H1 (cell line): ENCODE results near the gene UQCRC2. TPM values are rescaled to one million over a fixed set of nuclear protein-coding genes. Genes with fewer than 3 reads are reported as not detected.

Experiments used
- CTCF ChIA-PET: fragments of 300-600 bp; sonication (Branson Sonifier 250); formaldehyde crosslinking; loops from one replicate; lab custom pipeline; 2021; ENCODE audit not compliant: partially characterized antibody; lab: Charles Lee
- POLR2A ChIA-PET: fragments of 300-600 bp; sonication (Branson Sonifier 250); formaldehyde crosslinking; loops from one replicate; lab custom pipeline; 2021; ENCODE audit warnings: inconsistent platforms; ENCODE audit not compliant: partially characterized antibody; lab: Charles Lee
- DNase-seq, 2 experiments: peaks; one replicate each; pipeline versions ENCODE4 v3.0.0 to v3.0.0-alpha.2; 2010 to 2022; ENCODE audit warnings: low spot score in 2 of 2, low read depth in 1 of 2, mixed read lengths in 1 of 2
- FAIRE-seq: peaks from 2 replicates; lab custom pipeline; 2011; peaks lifted over from hg19 to GRCh38; lab: Jason Lieb, UNC
- H2AFZ ChIP-seq: 2 replicates; pipeline ENCODE4 v1.8.1; 2012; ENCODE audit warnings: low read length, inconsistent platforms
- H2AK5ac ChIP-seq: 2 replicates; pipeline ENCODE4 v1.6.1; 2013; ENCODE audit warnings: low read depth, low read length
- H2BK120ac ChIP-seq: replicated peaks from 2 replicates; pipeline ENCODE3; 2013; ENCODE audit warnings: low read depth, low read length, inconsistent platforms
- H2BK12ac ChIP-seq: 2 replicates; pipeline ENCODE4 v1.6.1; 2013; ENCODE audit warnings: low read depth, low read length
- H2BK15ac ChIP-seq: 2 replicates; pipeline ENCODE4 v1.6.1; 2013; ENCODE audit warnings: low read length
- H2BK20ac ChIP-seq: 2 replicates; pipeline ENCODE4 v1.6.1; 2013; ENCODE audit warnings: low read length
- H2BK5ac ChIP-seq: 2 replicates; pipeline ENCODE4 v1.6.1; 2013; ENCODE audit warnings: low read depth, low read length
- H3K14ac ChIP-seq: 2 replicates; pipeline ENCODE4 v1.6.1; 2013; ENCODE audit warnings: inconsistent platforms; ENCODE audit not compliant: insufficient read length
- H3K18ac ChIP-seq: 2 replicates; pipeline ENCODE4 v1.6.1; 2013; ENCODE audit warnings: low read length; ENCODE audit errors: extremely low read depth
- H3K23ac ChIP-seq: 2 replicates; pipeline ENCODE4 v1.6.1; 2013; ENCODE audit warnings: inconsistent platforms; ENCODE audit not compliant: insufficient read length
- H3K23me2 ChIP-seq: 2 replicates; pipeline ENCODE4 v1.6.1; 2013; ENCODE audit warnings: low read depth, low read length
- H3K27ac ChIP-seq: 2 replicates; pipeline ENCODE4 v1.6.1; 2011; ENCODE audit warnings: low read depth, low read length, inconsistent platforms
- H3K27me3 ChIP-seq, 4 experiments: replicated peaks in 1 of 4; 1 replicate in 1 of 4; 2 replicates in 3 of 4; pipeline versions ENCODE4 v1.6.1 to v1.8.1; 2011 to 2013; ENCODE audit warnings: low read length in 3 of 4, mild to moderate bottlenecking in 3 of 4, inconsistent platforms in 2 of 4, mixed read lengths in 2 of 4, moderate library complexity in 1 of 4; ENCODE audit not compliant: control insufficient read depth in 3 of 4, insufficient read depth in 3 of 4; ENCODE audit errors: extremely low read depth in 1 of 4
- H3K36me3 ChIP-seq, 4 experiments: 2 replicates each; pipeline versions ENCODE4 v1.6.1 to v1.8.1; 2011 to 2013; ENCODE audit warnings: mild to moderate bottlenecking in 4 of 4, low read length in 3 of 4, moderate library complexity in 2 of 4, control low read depth in 1 of 4, inconsistent platforms in 1 of 4; ENCODE audit not compliant: insufficient read depth in 4 of 4, control insufficient read depth in 2 of 4
- H3K4ac ChIP-seq: replicated peaks from 2 replicates; pipeline ENCODE3; 2013; ENCODE audit warnings: low read length, low read depth, mixed read lengths, inconsistent platforms; ENCODE audit not compliant: insufficient read length
- H3K4me1 ChIP-seq, 4 experiments: replicated peaks in 1 of 4; 1 replicate in 1 of 4; 2 replicates in 3 of 4; pipeline versions ENCODE4 v1.6.1 to v1.8.1; 2011 to 2013; ENCODE audit warnings: low read length in 3 of 4, inconsistent platforms in 2 of 4, mixed read lengths in 1 of 4; ENCODE audit not compliant: insufficient read depth in 4 of 4, control insufficient read depth in 3 of 4
- H3K4me2 ChIP-seq, 2 experiments: 2 replicates each; pipeline versions ENCODE4 v1.6.1 to v1.8.1; 2011 to 2013; ENCODE audit warnings: low read depth in 2 of 2, low read length in 2 of 2, control low read depth in 1 of 2, inconsistent platforms in 1 of 2, mild to moderate bottlenecking in 1 of 2; ENCODE audit not compliant: insufficient read depth in 1 of 2
- H3K4me3 ChIP-seq, 4 experiments: fragments of 200-600, 300-600 bp in 1 of 4; sonication (generic), shearing (Covaris generic), sonication (Bioruptor Twin) in 1 of 4; 2 replicates each; pipeline versions ENCODE4 v1.5.1 to v1.8.1; 2011 to 2016; ENCODE audit warnings: low read length in 4 of 4, low read depth in 3 of 4, control low read depth in 2 of 4, inconsistent platforms in 2 of 4, mild to moderate bottlenecking in 2 of 4, mixed read lengths in 1 of 4, moderate library complexity in 1 of 4; ENCODE audit not compliant: insufficient read depth in 2 of 4; ENCODE audit errors: extremely low read depth in 1 of 4
- H3K56ac ChIP-seq: replicated peaks from 2 replicates; pipeline ENCODE3; 2013; ENCODE audit warnings: low read depth, mild to moderate bottlenecking, mixed read lengths, low read length, inconsistent platforms; ENCODE audit not compliant: insufficient read length
- H3K79me1 ChIP-seq: 2 replicates; pipeline ENCODE4 v1.6.1; 2013; ENCODE audit warnings: low read depth, low read length, control low read depth
- H3K79me2 ChIP-seq, 2 experiments: 2 replicates each; pipeline versions ENCODE4 v1.6.1 to v1.8.1; 2012 to 2013; ENCODE audit warnings: low read length in 2 of 2, mild to moderate bottlenecking in 2 of 2, inconsistent platforms in 1 of 2; ENCODE audit not compliant: insufficient read depth in 2 of 2, control insufficient read depth in 1 of 2
- H3K9ac ChIP-seq, 4 experiments: replicated peaks in 1 of 4; 1 replicate in 1 of 4; 2 replicates in 3 of 4; pipeline versions ENCODE4 v1.6.1 to v1.8.1; 2011 to 2013; ENCODE audit warnings: low read depth in 3 of 4, low read length in 3 of 4, control low read depth in 2 of 4, mild to moderate bottlenecking in 2 of 4, moderate library complexity in 2 of 4, inconsistent platforms in 1 of 4; ENCODE audit errors: extremely low read depth in 1 of 4
- H3K9me3 ChIP-seq, 2 experiments: 2 replicates each; pipeline versions ENCODE4 v1.6.1 to v1.8.1; 2012 to 2013; ENCODE audit warnings: mild to moderate bottlenecking in 2 of 2, moderate library complexity in 2 of 2, control low read depth in 1 of 2, inconsistent platforms in 1 of 2, low read depth in 1 of 2, low read length in 1 of 2, mixed read lengths in 1 of 2; ENCODE audit not compliant: insufficient read depth in 2 of 2
- H4K20me1 ChIP-seq, 2 experiments: replicated peaks in 1 of 2; 2 replicates each; pipeline versions ENCODE3 to v1.8.1; 2011 to 2013; ENCODE audit warnings: inconsistent platforms in 2 of 2, low read length in 2 of 2, mild to moderate bottlenecking in 1 of 2; ENCODE audit not compliant: insufficient read depth in 2 of 2, control insufficient read depth in 1 of 2
- H4K5ac ChIP-seq: 2 replicates; pipeline ENCODE4 v1.6.1; 2013; ENCODE audit warnings: low read length, low read depth, mixed read lengths, inconsistent platforms; ENCODE audit not compliant: insufficient read length
- H4K8ac ChIP-seq: 2 replicates; pipeline ENCODE4 v1.8.0; 2013; ENCODE audit warnings: mild to moderate bottlenecking, moderate library complexity, low read length, inconsistent platforms; ENCODE audit not compliant: insufficient read depth; ENCODE audit errors: extremely low read depth
- H4K91ac ChIP-seq: replicated peaks from 2 replicates; pipeline ENCODE3; 2013; ENCODE audit warnings: low read length, mixed read lengths, inconsistent platforms; ENCODE audit not compliant: insufficient read length
- GABPA ChIP-seq: IDR thresholded peaks from 2 replicates; pipeline ENCODE4 v1.6.1; 2011; ENCODE audit warnings: mild to moderate bottlenecking, low read length, moderate library complexity, borderline replicate concordance; ENCODE audit not compliant: insufficient read depth
- WGBS, 2 experiments: shearing (Covaris generic) in 1 of 2; methylation state at CpG; one replicate each; pipeline versions ENCODE4 v1.1.6 to v1.1.7; 2013 to 2015; ENCODE audit warnings: low lambda C conversion rate in 2 of 2, mixed read lengths in 2 of 2, inconsistent platforms in 1 of 2, low coverage in 1 of 2, missing lambda C conversion rate in 1 of 2; ENCODE audit not compliant: insufficient replicate concordance in 2 of 2, insufficient coverage in 1 of 2, insufficient read length in 1 of 2; ENCODE audit errors: extremely low coverage in 1 of 2, missing lambda C conversion rate in 1 of 2; 5-methylcytosine and 5-hydroxymethylcytosine counted together
- polyA plus RNA-seq, 7 experiments: library from polyadenylated mRNA; depleted of rRNA in 3 of 7; stranded (reverse) in 5 of 7; unstranded in 2 of 7; fragments of >200 nt in 5 of 7; fragments of 200-250 nt in 2 of 7; gene quantifications; 1 replicate in 5 of 7; 2 replicates in 1 of 7; 4 replicates in 1 of 7; pipeline versions ENCODE4 v1.2.1 to v1.2.3, GENCODE V29; 2011 to 2013; ENCODE audit warnings: missing spikeins in 2 of 7, mixed read lengths in 2 of 7
- total RNA-seq: library from RNA; stranded (reverse); fragmentation: NEBNext Ultra II Directional; extraction: Animal tissue kit (Norgen Biotek cat#: 25700); gene quantifications from 2 replicates; pipeline ENCODE4 v1.2.1, GENCODE V29; 2021

Gene UQCRC2
- total and polyA plus RNA-seq, 2 of the 8 experiments (the other 6 are each of a cell fraction or from before 2014, with no cell fraction given): 94.4 to 182 TPM

DNA sequence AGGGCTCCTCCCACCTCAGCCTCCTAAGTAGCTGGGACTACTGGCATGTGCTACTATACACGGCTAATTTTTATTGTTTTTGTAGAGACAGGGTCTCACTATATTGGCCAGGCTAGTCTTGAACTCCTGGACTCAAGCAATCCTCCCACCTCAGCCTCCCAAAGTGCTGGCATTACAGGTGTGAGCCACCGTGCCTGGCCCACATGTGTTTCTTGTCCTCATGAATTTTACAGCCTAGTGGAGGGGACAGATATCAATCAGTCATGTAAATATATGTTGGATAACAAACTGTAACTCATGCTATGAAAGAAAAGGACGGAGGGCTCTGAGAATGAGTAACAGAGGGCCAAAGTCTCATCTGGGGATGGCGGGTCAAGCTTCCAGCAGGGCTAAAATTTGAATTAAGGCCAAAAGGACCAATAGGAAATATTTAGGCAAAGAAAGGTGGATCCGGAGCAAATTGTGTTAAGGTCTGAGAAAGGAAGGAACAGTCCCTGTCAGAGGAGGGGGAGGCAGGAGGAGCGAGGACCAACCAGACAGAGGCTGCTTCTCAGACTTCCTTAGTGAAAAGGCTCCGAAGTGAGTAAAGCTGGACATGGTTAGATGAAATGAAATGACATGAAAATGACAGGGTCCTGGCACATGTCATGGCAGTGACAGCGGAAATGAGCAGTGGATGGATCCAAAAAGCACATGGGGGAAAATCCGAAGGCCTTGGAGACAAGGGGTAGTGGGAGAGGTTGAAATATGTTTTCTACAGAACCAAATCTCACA is 43.9 kb downstream of the UQCRC2 start:
- Histone ChIP-seq H2BK5ac (no peak overlapping the region), H4K91ac (no peak overlapping the region), H3K27ac (no peak overlapping the region), H3K36me3 (no peaks in the 10 kb centered on the region), H3K9me3 (no peaks in the 10 kb centered on the region), H4K20me1 (no peaks in the 10 kb centered on the region), H3K14ac (no peak overlapping the region), H2BK120ac (no peak overlapping the region), H2AK5ac (no peak overlapping the region), H3K23me2 (no peaks in the 10 kb centered on the region), H3K4ac (no peak overlapping the region), H4K5ac (no peak overlapping the region), H3K18ac (no peak overlapping the region), H2BK12ac (no peak overlapping the region), H3K23ac (no peak overlapping the region), H3K4me1 (no peaks in the 10 kb centered on the region), H3K79me2 (no peaks in the 10 kb centered on the region), H4K8ac (no peak overlapping the region), H3K9ac (no peak overlapping the region), H3K56ac (no peak overlapping the region), H2BK15ac (no peak overlapping the region), H3K79me1 (no peaks in the 10 kb centered on the region), H2BK20ac (no peak overlapping the region), H3K27me3 (no peaks in the 10 kb centered on the region), H3K4me2 (no peak overlapping the region), H3K4me3 (no peak overlapping the region), H2AFZ (peak overlapping the region; percentile 51; the same call in 1 of the 2 replicates)
- DNase-seq (no peak), FAIRE-seq (no peak)
- no peak for TF ChIP-seq GABPA
- 89% methylated on average over 9 of the region's 9 CpGs; no CpG with 5 or more reads in 1 of the 2 experiments for WGBS, 2 experiments
- POLR2A ChIA-PET: interaction anchor here (1.3 kb wide), 1 partner anchor 188 kb away, joined by 3 read pairs; no protein-coding TSS in a partner anchor
- CTCF ChIA-PET: interaction anchor here (1.4 to 19.4 kb wide), 6 partner anchors 10 to 189 kb away, joined by 3 to 247 read pairs (median 12); partner anchors contain the start of gene MOSMO
